NCI-H2227 (cell line): ENCODE results near the gene FBXL17.
A peak's percentile ranks its signal among the peaks of the same experiment; 100 is the strongest.

Experiments
- DNase-seq: peaks from one replicate; lab custom pipeline; 2025; ENCODE audit not compliant: unreplicated experiment; lab: John Stamatoyannopoulos, UW

Gene FBXL17

DNA sequence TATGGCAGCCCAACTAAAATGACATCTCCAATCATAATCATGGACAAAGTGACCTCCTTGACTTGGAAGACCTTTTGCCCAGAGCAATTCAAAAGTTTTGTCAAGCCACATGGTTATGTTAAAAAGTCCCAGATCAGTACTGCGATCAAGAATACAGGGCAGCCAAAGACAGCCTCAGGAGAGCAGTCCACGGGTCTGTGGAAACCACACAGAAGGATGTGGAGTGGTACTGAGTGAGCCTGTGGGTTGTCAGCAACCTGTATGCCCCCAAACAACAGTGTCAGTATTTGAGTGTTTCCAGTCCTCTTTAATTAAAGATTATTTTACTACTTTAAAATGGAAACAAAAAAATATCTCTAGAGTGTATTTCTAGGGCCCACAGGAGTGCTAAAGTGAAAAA lies 365.8 kb downstream of the FBXL17 start:
- no peak for DNase-seq

DNA sequence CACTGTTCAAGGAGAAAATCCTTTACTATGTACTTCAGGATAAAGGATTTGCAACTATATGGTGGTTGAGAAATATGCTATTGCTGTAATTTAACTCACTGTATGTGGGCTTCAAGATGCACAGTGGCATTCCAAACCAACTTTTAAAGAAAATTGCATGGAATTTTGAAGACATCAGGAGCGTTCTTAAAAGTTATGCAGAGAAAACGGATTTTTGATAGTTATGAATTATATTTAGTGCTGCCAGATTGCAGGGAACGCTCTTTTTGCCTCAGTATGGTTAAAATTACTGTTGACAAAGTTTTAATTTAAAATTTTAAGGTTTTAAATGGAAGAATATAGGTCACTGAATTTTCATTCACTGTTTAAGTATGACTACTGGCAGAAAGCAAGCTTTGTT lies 375.1 kb downstream of the FBXL17 start:
- no peak for DNase-seq

DNA sequence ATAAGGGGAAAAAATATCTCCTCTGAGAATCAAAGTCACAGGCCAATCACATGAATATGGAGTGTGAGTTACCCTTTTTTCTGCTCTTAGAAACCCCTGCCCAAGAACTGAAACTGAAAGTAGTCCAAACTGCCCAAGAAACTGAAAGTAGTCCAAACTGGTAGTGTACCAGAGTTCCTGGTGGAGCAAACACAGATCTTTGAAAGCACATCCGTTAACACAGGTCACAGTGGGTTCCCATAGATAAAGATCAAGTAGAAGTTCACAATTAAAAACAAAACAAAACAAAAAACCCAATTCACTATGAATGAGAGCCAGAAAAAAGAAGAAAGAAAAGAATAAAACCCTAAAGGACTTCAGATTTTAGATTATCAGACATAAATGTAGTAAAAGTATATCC lies 378.7 kb downstream of the FBXL17 start:
- no peak for DNase-seq

DNA sequence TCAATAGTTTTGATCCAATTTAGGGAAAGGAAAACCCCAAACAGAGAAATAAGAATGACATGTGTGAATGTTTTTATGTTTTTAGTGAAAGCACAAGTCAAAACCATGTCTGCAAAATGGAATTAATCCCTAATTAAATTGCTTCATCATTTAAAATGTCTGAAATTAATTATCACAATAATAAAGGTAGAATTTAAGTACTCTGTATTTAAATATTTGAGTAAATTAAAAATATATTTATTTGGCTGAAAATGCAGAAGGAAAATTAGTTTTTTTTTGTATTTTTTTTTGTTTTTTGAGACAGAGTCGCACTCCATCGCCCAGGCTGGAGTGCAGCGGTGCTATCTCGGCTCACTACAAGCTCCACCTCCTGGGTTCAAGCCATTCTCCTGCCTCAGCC lies 380.7 kb downstream of the FBXL17 start:
- no peak for DNase-seq

DNA sequence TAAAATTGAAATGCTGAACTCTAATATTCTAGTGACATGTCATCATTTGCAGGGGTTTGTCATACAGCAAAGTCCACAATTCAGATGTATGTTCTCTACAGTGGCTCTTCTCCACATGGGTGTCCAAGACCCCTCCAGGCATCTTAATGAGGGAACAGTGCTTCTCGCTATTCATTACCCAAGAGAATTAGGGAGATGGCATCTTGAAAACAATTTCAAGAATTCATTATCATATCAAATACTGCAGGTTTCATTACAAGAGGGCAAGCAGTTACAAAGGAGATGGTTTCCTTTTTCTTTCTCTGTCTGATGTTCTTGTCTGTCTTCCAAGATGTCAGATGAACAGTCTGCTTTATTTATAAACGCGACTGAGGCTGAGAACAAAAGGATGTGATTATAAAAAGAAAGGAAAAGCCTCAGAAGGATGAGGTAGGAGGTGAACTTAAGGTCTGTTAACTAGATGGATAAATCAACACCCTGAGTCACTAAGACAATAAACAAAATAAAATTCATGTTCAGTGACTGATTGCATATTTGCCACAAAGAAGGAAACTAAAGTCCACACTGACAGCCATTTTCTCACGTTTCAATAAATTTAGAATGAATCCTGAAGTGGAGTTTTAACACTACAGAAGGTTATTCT lies 384.4 kb downstream of the FBXL17 start:
- no peak for DNase-seq

DNA sequence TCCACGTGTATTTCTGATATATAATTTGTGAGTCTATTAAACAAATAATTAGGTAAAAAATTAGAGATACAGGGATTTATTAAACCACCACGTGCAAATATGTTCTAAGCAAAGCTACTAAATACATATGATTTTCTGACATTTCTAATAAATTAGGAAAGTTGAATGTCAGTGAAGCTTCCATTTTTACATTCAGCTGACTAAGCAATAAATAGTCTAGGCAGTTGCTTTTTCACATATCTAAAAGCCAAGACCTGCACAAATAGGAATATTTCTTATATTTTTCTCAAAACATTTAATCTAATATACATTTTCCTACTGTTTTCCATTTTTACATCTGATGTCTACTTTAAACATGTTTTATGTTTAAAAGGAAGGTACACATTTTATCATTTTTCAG lies 388.6 kb downstream of the FBXL17 start:
- no peak for DNase-seq

DNA sequence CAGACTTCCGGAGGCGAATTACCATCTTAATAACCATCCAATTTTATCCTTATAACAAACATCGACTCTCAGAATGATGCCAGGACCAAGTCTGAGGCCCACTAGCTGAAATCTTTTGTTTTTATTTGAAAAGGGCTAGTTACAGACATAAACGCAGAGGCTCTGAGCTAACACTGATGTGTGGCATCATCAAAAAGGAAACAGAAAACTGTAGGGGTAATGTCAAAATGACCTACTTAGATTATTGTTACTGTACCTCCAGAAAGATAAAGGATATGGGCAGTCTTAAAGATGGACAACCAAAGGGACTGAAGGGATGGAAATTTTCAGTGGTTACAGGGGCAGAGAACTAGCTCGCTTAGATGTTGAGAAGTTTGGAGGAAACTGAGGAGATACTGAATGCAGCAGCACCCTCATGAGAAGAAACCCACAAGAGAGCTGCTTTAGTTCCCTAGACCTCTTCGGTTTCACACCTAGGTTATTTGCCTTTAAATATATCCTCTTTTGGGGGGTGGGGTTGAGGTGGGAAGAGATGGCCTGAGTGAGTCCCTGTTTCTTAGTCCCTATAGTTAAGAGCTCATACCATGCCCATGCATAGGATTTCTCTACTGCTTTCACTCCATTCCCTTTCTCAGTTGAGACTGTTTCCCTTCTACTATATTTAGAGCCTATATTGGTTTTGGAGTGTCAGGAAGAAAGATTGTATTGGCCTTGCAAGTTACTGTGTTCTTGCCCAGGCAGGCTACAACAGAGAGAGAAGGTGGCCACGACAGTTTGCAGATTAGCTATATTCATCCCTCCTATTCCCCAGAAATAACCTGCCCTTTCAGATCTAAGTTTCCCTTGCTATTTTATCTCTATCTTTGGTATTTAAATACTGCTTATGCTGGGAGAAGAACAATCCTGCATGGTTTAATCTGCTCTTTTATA lies 390.8 kb downstream of the FBXL17 start:
- no peak for DNase-seq

DNA sequence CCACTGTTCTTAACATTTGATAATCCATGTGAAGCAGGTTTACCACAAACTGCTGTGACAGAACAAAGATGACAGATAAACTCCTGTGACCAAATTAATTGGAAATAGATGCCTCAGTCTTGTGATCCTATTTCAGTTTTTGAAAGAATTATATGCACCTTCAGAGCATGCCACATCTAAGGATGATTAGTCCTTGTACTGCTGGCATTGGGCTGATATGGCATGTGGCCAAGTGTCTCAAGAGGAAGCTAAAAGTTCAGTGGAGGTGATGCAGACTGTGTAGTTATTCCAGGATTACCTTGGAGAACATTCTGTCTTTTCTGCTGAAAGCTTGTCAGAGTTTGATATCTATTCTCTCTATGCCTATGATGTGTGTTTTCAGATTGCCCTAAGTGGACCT lies 396.8 kb downstream of the FBXL17 start:
- DNase-seq: no peak

DNA sequence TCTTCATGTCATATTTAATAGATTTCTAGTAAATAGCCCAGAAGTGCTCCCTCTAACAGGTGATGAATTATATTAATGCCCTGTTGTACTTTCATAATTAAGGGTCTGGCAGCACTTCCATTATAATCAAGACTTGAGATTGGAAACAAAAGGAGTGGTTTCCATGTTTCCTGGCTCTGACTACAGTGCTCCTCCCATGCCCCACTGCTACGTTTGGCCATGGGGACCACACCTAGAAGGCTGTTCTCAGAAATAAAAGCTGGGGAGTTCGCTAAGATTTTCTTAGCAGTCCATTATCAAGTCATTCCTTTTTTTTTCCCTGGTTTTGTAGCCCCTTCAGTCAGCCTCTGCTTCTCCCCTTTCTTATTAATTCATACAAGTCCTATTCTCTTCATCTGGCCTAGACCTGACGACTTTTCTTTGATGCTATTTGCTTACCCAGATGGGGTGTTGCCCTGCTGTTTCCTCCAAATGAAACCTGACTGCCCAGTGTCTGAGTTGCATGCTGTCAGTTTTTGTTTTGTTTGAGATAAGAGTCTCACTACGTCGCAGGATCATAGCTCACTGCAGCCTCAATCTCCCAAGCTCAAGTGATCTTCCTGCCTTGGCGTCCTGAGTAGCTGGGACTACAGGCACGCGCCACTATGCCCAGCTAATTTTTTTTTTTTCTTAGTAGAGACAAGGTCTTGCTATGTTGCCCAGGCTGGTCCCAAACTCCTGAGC lies 399.0 kb downstream of the FBXL17 start:
- DNase-seq: peak; percentile 14

DNA sequence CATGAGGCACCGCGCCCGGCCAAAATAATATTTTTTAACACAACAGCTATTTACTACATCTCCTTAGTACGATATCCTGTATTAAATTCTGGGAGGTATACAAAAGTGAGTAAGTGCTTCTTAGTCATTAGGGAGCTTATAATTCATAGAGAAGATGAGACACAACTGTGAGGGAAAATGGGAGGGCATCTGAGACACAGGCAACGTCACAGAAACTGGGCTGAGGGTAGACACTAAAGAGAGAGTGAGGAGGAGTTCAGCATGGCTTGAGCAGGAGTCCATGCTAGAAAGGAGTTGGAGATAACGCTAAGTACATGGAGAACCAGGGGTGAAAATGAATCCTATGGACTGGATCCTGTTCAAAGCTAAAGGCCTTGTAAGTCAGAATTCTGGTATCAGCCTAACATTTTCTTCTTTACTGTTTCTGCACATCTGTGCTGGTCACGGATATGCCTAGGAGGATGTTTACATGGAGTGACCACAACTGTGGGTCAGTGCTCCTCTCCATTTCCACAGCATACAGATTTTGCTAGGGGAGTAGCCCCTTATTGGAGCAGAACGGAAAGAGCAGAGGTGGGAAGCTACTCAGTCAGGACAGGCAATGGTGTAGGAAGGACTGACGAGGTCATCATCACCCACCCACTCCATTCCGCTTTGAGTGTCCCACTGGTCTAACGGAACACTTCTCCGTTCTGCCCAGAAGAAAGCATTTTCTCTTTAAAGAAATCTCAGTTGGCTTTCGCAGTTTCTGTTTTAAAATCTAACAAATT lies 400.8 kb downstream of the FBXL17 start:
- DNase-seq: no peak

DNA sequence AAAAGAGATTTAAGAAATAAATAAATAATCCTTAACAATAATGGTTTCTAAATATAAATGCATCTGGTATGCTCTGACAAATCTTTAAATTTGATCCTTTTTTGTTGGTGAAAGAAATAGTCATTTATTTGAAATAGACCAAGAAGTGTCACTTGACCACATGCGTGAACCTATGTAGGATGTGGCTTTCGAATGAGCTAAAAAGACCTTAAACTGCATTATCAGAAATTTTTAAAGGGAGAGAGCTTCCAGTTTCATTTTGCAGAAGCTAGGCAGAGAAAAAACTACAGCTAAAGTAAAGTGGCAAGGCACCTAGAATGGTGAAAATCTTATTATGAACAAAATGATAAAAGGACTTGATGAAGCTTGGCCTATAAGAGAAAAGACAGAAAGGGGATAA lies 402.0 kb downstream of the FBXL17 start:
- no peak for DNase-seq

GRCh38 chr5:107979291-107979690 lies 402.6 kb downstream of the FBXL17 start:
- no peak for DNase-seq

DNA sequence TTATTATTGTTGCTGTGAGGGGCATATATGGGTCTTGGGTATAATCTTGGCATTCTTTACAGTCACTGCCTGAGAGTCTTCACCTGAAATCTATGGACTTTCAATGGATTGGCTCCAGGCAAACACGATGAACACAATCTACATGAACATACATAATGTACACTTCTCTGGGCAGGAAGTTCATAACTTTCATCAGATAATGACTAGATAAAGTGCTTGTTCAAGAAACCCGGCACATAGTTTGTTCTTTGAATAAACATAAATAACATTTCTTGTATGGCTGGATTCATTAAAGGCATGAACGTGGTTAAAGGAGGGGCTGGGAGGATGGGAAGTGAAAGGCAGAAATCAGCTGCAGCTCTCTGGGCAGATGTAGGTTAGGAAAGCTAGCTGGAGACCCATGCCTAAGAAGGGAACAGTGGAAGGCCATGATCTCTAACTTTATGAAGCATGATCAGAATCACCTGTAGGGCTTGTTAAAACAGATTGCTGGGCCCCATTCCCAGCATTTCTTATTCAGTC lies 404.3 kb downstream of the FBXL17 start:
- no peak for DNase-seq

GRCh38 chr5:107975568-107975967 lies 406.3 kb downstream of the FBXL17 start:
- DNase-seq: no peak

DNA sequence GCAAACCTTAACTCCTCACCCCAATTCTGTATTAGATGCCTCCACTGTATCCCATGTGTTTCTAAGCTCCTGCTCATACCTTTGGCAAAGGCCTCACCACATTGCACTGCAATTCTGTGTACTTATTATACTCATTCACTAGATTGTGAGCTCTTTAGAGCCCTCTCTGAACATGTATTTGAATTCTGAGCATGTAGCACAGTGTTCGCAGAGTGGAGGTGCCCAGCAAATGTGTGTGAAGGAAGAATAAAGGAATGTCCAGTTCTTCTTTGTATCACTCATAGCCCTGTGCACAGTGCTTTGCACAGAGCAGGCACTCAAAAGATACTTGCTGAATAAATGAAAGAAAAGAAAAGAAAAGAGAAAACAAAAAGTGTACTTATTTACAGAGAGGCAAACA lies 410.1 kb downstream of the FBXL17 start:
- no peak for DNase-seq

- DNase-seq: no peak
Observed at GRCh38 chr5:107969847-107970246, 412.1 kb downstream of the FBXL17 start.

GRCh38 chr5:107968998-107969397 lies 412.9 kb downstream of the FBXL17 start:
- no peak for DNase-seq

GRCh38 chr5:107968406-107968843 lies 413.5 kb downstream of the FBXL17 start:
- no peak for DNase-seq

DNA sequence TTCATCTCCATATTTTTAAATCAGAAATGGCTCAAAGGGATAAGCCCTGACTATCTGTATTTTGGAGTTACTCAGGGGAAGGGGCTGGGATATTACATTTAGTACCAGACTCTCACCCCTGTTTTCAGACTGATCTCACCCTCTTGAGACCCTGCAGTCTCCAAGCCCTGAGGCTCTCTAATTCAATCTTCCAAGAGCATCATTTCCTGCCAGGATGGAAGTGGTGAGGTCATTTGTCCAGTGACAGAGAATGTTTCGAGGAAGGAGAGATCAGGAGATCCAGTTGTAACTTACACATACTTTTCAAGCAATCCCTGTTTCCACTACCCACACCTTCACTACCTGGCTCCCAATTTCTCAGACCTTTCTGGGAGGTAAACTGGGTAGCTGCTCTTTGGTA lies 415.7 kb downstream of the FBXL17 start:
- DNase-seq: no peak

GRCh38 chr5:107964722-107965121 lies 417.2 kb downstream of the FBXL17 start:
- DNase-seq: no peak
